ENCODE measurements around the gene WASF1. TPM values are rescaled to one million over a fixed set of nuclear protein-coding genes. Genes with fewer than 3 reads are reported as not detected.

WASF1 gene
- total RNA-seq, 4 donors from 2014 or later, result 1.8 to 14.0 (median 5.9) TPM

DNA sequence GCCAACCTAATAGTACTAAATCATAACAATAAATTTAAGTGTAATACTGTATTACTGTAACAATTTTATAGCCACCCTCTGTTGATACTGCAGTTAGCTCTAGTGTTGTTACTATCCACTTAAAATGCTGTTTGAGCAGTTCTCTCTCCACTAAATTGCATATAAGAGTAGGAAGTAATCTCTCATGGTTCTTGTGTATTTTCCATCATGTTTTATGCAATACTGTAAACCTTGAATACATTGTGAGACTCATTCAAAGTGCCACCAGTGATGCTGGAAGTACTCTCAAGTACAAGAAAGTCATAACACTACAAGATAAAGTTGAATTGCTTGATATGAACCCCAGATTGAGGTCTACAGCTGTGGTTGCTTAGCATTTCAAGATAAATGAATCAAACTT, 65.5 kb downstream of the WASF1 start:
- H3K36me3 ChIP-seq, result no peaks in the 10 kb centered on the region
- no peak overlapping the region for H3K4me3 ChIP-seq
- H3K9me3 ChIP-seq, result no peaks in the 10 kb centered on the region
- DNase-seq, result no peak
- H3K4me1 ChIP-seq, result no peaks in the 10 kb centered on the region
- TF ChIP-seq, protein P1, sequence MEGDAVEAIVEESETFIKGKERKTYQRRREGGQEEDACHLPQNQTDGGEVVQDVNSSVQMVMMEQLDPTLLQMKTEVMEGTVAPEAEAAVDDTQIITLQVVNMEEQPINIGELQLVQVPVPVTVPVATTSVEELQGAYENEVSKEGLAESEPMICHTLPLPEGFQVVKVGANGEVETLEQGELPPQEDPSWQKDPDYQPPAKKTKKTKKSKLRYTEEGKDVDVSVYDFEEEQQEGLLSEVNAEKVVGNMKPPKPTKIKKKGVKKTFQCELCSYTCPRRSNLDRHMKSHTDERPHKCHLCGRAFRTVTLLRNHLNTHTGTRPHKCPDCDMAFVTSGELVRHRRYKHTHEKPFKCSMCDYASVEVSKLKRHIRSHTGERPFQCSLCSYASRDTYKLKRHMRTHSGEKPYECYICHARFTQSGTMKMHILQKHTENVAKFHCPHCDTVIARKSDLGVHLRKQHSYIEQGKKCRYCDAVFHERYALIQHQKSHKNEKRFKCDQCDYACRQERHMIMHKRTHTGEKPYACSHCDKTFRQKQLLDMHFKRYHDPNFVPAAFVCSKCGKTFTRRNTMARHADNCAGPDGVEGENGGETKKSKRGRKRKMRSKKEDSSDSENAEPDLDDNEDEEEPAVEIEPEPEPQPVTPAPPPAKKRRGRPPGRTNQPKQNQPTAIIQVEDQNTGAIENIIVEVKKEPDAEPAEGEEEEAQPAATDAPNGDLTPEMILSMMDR (IDR thresholded peaks at IDR 0.05), result no peak
- TF ChIP-seq POLR2A (IDR thresholded peaks at IDR 0.05), result no peak
- no peaks in the 10 kb centered on the region for H3K27me3 ChIP-seq
- H3K27ac ChIP-seq, result no peak overlapping the region

DNA sequence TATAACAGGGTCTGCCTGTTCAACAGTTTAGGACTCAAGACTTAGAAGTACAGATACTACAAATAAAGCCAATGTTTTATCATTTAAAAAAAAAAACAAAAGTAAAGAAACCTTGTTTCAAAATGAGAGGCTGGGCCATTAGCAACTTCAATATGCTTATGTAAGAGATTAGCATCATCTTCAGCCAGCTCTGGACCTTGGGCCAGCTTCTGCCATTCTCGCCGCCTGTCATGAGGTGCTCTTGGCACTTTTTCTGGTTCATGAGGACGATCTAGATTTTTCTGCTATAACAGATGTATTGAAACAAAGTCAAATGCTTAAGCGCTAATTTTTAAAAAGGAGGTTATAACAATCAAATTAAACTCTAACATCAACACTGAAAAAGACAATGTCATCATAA, 74.2 kb downstream of the WASF1 start:
- DNase-seq, result no peak

DNA sequence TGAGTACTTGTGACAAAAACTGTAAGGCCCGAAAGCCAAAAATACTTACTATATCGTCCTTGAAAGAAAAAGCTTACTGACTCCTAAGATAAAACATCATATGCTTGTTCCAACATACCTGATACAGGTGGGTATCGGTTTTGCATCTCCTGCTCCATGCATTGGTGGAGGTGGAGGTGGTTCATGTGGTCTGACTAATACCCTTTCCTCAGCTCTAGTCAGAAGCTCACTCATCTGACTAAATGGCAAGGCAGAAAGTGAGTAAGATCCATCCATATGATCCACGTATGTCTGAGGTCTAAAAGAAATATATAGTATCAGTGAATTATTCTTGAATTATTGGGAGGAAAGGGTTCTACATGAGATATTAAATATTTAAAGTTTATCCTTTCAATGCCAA, 76.2 kb downstream of the WASF1 start:
- Histone ChIP-seq H3K36me3 (no peaks in the 10 kb centered on the region), H3K4me3 (no peak overlapping the region), H3K4me1 (no peaks in the 10 kb centered on the region), H3K9me3 (no peaks in the 10 kb centered on the region), H3K27ac (no peak overlapping the region), H3K27me3 (no peaks in the 10 kb centered on the region)
- no peak for DNase-seq
- TF ChIP-seq, protein P1 (IDR thresholded peaks at IDR 0.05), result no peak
- TF ChIP-seq POLR2A (IDR thresholded peaks at IDR 0.05), result no peak

More for the DNA sequence above, 74.2 kb downstream of the WASF1 start:
- Histone ChIP-seq H3K4me1 (no peaks in the 10 kb centered on the region), H3K9me3 (no peaks in the 10 kb centered on the region), H3K27me3 (no peaks in the 10 kb centered on the region), H3K4me3 (no peak overlapping the region), H3K27ac (no peak overlapping the region), H3K36me3 (no peaks in the 10 kb centered on the region)
- no peak for TF ChIP-seq POLR2A (IDR thresholded peaks at IDR 0.05)
- TF ChIP-seq, protein P1 (IDR thresholded peaks at IDR 0.05), result no peak

DNA sequence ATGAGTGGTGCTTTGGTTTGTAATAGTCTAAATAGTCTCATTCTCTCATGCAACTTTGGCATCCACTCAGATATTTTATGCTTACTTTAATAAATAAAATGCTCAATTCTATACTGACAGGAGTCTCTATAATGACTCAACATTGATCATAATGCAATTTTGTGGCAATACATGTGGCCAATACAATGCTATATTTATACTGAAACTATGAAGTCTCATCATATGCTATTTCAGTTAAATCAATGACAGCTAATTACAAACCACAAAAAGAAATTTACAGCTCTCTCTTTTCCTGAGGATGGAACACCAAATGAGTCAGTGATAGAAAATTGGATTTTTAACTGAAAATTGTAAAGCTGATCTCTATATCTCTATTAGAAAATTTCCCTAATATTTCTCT, 77.1 kb downstream of the WASF1 start:
- Histone ChIP-seq H3K36me3 (no peaks in the 10 kb centered on the region), H3K4me3 (no peak overlapping the region), H3K27me3 (no peaks in the 10 kb centered on the region), H3K4me1 (no peaks in the 10 kb centered on the region), H3K9me3 (no peaks in the 10 kb centered on the region), H3K27ac (no peak overlapping the region)
- DNase-seq, result no peak
- TF ChIP-seq, protein P1 (IDR thresholded peaks at IDR 0.05), result no peak
- TF ChIP-seq POLR2A (IDR thresholded peaks at IDR 0.05), result no peak

DNA sequence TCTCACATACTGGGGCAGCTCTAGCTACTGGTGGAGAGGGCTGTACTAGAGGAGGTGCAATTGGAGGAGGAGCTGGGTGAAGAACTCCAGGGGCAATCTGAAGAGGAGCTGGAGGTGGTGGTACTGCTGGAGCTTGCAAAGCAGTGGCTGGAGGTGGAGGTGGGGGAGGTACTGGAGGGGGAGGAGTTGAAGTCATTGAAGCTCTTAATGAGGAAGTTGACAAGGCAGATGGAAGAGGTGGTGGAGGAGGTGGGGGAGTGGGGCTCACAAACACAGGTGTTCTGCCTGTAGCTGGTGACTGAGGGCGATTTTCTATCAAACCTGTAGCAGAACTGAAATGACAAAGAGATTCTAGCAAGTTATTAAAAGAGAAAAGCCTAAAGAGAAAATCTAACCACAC, 77.6 kb downstream of the WASF1 start:
- Histone ChIP-seq H3K4me1 (no peaks in the 10 kb centered on the region), H3K27me3 (no peaks in the 10 kb centered on the region), H3K36me3 (no peaks in the 10 kb centered on the region), H3K4me3 (no peak overlapping the region), H3K27ac (no peak overlapping the region), H3K9me3 (no peaks in the 10 kb centered on the region)
- peak in 2 of 3 donors; percentile 44 to 49 for DNase-seq
- TF ChIP-seq, protein P1 (IDR thresholded peaks at IDR 0.05), result no peak
- no peak for TF ChIP-seq POLR2A (IDR thresholded peaks at IDR 0.05)

DNA sequence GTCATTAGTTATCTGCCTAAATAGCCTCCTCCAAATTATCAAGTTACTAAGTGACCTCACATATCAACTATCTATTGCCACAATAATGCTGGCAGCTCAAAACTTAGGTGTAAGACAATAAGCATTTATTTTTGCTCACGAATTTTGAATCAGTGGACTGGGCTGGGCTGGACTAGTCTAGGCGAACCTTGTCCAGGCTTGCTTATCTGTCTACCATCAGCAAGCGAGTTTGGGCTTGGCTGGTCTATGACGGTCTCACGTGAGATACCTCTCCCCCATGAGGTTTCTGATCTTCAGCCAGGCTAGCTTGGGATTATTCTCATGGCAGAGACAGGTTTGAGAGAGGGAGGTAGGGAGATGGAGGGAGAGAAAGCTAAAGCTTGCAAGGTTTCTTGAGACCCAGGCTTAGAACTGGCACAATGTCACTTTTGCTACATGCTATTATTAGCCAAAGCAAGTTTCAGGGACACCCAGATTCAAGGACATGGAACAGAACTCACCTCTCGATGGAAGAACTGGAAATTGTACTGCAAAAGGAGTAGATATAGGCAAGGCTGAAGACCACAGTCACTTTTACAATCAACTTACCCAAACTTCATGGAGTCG, 80.9 kb downstream of the WASF1 start:
- no peaks in the 10 kb centered on the region for H3K27me3 ChIP-seq
- no peaks in the 10 kb centered on the region for H3K4me1 ChIP-seq
- TF ChIP-seq, protein P1 (IDR thresholded peaks at IDR 0.05), result no peak
- no peak for TF ChIP-seq POLR2A (IDR thresholded peaks at IDR 0.05)

More for the DNA sequence above, 80.9 kb downstream of the WASF1 start:
- no peaks in the 10 kb centered on the region for H3K9me3 ChIP-seq
- no peak for DNase-seq
- H3K27ac ChIP-seq, result no peak overlapping the region
- no peak overlapping the region for H3K4me3 ChIP-seq
- no peaks in the 10 kb centered on the region for H3K36me3 ChIP-seq

Measured in Peyer's patch (tissue), 4 donors.